ENCODE results near the gene GABBR1. TPM values are rescaled to one million over a fixed set of nuclear protein-coding genes. Genes with fewer than 3 reads are reported as not detected.

GABBR1 gene
- total RNA-seq, 1 experiment from 2014 or later: 21.8 TPM

- peaks cover 46% of the 10 kb centered on the region for H3K36me3 ChIP-seq (replicated peaks; ENCODE audit: control insufficient read depth, insufficient read depth, low read length)
- DNase-seq: no peak
- H3K27me3 ChIP-seq (ENCODE audit: control insufficient read depth, insufficient read depth, low read length): no peaks in the 10 kb centered on the region
- no peak overlapping the region for H3K4me3 ChIP-seq (ENCODE audit: insufficient read depth, low read depth, low read length)
Measured at GRCh38 chr6:29620630-29621029, 12.4 kb downstream of the GABBR1 start.

GRCh38 chr6:29619578-29620160 is 13.3 kb downstream of the GABBR1 start:
- Histone ChIP-seq H3K36me3 (replicated peaks; ENCODE audit: control insufficient read depth, insufficient read depth, low read length) (peaks cover 46% of the 10 kb centered on the region), H3K27me3 (ENCODE audit: control insufficient read depth, insufficient read depth, low read length) (no peaks in the 10 kb centered on the region), H3K4me3 (ENCODE audit: insufficient read depth, low read depth, low read length) (no peak overlapping the region)
- DNase-seq: no peak

- H3K27me3 ChIP-seq (ENCODE audit: control insufficient read depth, insufficient read depth, low read length): no peaks in the 10 kb centered on the region
- H3K4me3 ChIP-seq (ENCODE audit: insufficient read depth, low read depth, low read length): no peak overlapping the region
- DNase-seq: peak; percentile 79
- H3K36me3 ChIP-seq (replicated peaks; ENCODE audit: control insufficient read depth, insufficient read depth, low read length): peaks cover 46% of the 10 kb centered on the region
Measured at GRCh38 chr6:29617782-29618554, 15.0 kb downstream of the GABBR1 start.

DNA sequence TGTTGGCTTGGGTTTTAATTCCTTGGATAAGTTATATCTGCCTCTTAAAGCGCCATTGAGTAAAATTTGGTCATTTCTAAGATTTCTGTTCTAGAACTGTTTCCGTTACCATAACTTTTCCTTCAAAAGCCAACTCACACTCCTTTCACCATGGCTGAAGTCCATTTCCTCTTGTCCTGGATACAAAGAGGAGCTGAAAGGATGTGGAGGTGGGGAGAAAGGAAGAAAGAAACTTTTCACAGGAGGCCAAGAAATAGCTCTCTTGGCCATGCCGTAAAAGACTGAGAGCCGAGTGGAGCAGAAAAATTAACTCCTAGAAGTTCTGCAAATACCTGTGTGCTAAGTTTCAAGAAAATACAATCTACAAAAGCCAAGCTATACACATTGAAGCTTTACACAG is 21.6 kb downstream of the GABBR1 start:
- no peak for DNase-seq
- Histone ChIP-seq H3K4me3 (ENCODE audit: insufficient read depth, low read depth, low read length) (no peak overlapping the region), H3K36me3 (replicated peaks; ENCODE audit: control insufficient read depth, insufficient read depth, low read length) (peaks cover 57% of the 10 kb centered on the region), H3K27me3 (ENCODE audit: control insufficient read depth, insufficient read depth, low read length) (no peaks in the 10 kb centered on the region)

DNA sequence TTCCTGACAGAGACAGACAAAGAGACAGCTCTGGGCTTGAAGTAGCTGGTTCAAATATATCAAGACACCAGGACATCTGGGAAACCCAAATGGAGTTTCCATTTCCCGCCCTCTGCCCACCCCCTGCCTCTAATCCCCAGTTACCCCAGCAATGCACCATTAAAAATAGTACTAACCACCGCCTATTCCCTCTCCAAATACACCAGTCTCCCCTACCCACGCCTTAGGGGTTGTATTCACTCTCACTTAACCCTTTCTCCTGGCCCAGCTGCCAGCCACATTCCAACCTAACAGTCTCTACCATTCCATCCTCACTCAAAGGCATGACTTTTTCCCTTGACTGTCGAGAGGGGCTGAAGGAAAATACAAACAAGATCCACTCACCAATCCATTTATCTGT is 22.4 kb downstream of the GABBR1 start:
- Histone ChIP-seq H3K4me3 (ENCODE audit: insufficient read depth, low read depth, low read length) (no peak overlapping the region), H3K27me3 (ENCODE audit: control insufficient read depth, insufficient read depth, low read length) (no peaks in the 10 kb centered on the region), H3K36me3 (replicated peaks; ENCODE audit: control insufficient read depth, insufficient read depth, low read length) (peaks cover 66% of the 10 kb centered on the region)
- no peak for DNase-seq

GRCh38 chr6:29608131-29608530 is 24.9 kb downstream of the GABBR1 start:
- no peak for DNase-seq
- no peaks in the 10 kb centered on the region for H3K27me3 ChIP-seq (ENCODE audit: control insufficient read depth, insufficient read depth, low read length)
- H3K4me3 ChIP-seq (ENCODE audit: insufficient read depth, low read depth, low read length): no peak overlapping the region
- H3K36me3 ChIP-seq (replicated peaks; ENCODE audit: control insufficient read depth, insufficient read depth, low read length): peaks cover 74% of the 10 kb centered on the region

- H3K36me3 ChIP-seq (replicated peaks; ENCODE audit: control insufficient read depth, insufficient read depth, low read length): peaks cover 70% of the 10 kb centered on the region
Measured at GRCh38 chr6:29603930-29604329, 29.1 kb downstream of the GABBR1 start.

DNA sequence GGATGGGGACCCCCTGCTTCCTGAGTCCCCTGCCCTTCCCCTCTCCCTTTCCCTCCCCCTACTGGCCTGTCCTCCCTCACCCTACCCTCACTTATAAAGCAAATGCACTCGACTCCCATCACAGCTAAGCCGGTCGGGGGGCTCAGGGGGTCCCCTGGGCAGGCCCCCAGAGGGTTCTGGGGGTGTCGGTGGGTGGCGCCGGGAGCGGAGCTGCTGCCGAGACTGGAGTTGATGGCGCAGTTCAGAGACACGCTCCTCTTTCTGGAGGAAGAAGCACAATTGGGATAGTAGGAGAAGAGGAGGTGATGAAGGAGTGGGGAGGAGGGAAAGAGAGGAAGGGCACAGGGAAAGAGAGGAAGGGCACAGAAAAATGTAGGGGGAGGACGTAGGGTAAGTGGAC is 29.5 kb downstream of the GABBR1 start:
- H3K4me3 ChIP-seq (ENCODE audit: insufficient read depth, low read depth, low read length): no peak overlapping the region
- peaks cover 66% of the 10 kb centered on the region for H3K36me3 ChIP-seq (replicated peaks; ENCODE audit: control insufficient read depth, insufficient read depth, low read length)
- DNase-seq: peak; percentile 57
- H3K27me3 ChIP-seq (ENCODE audit: control insufficient read depth, insufficient read depth, low read length): no peaks in the 10 kb centered on the region

More at GRCh38 chr6:29603930-29604329, 29.1 kb downstream of the GABBR1 start:
- Histone ChIP-seq H3K4me3 (ENCODE audit: insufficient read depth, low read depth, low read length) (no peak overlapping the region), H3K27me3 (ENCODE audit: control insufficient read depth, insufficient read depth, low read length) (no peaks in the 10 kb centered on the region)
- DNase-seq: no peak

DNA sequence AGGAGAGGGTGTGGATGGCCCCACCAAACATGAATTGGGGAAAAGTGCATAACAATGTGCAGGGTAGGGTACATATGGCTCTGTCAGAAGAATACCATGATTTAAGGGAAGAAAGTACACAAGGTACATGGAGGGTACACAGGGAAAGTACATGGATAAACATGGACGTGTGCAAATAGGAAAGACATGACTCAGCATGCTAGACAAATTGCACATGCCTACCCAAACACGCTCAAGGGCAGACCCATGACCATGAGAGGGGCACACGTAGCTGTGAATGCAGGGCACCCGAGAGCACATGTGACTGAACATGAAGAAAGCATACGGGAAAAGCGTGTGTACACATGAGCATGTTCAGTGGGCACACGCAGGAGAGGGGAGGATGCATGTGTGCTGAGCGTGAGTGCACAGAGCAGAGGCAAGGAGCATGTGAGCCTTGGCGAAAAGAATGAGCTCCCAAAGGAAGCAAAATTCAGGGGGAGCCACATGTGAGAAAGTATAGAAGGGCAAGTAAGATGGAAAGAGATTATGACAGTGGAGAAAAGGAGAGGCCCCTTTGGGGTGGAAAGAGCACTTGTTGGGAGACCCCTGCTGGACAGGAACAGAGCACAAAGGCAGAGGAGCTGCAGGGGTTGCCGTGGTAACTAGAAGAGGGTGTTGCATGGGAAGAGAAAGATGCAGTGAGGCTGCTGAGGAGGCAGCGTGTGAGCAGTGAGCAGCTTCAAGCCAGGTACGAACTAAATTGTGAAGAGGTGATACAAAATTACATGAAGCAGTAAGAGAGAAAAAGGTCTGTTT is 30.2 kb downstream of the GABBR1 start:
- DNase-seq: peak; percentile 82
- H3K36me3 ChIP-seq (replicated peaks; ENCODE audit: control insufficient read depth, insufficient read depth, low read length): peaks cover 59% of the 10 kb centered on the region
- no peak overlapping the region for H3K4me3 ChIP-seq (ENCODE audit: insufficient read depth, low read depth, low read length)
- no peaks in the 10 kb centered on the region for H3K27me3 ChIP-seq (ENCODE audit: control insufficient read depth, insufficient read depth, low read length)

DNA sequence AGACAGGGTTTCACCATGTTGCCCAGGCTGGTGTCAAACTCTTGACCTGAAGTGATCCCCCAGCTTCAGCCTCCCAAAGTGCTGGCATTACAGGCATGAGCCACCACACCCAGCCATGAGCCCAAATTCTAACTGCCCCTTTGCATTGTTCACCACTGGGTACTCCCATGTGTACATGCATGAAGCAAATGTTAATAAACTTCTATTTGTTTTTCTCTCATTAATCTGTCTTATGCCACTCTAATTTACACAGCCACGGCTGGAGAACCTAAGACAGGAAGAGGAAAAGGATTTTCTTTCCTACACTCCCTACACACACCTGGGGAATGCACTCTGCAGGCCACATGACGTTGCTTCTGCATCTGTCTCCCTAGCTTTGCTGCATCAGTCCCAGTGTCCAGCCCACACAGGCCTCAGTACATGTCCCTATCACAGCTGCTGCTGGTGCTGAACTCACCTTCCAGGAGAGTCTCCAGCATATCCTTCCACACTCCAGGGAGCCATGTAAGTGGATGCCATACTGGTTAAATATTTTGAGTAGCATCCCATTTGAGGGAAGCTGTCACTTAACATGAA is 34.7 kb downstream of the GABBR1 start:
- H3K4me3 ChIP-seq (ENCODE audit: insufficient read depth, low read depth, low read length): no peak overlapping the region
- H3K36me3 ChIP-seq (replicated peaks; ENCODE audit: control insufficient read depth, insufficient read depth, low read length): peaks cover 23% of the 10 kb centered on the region
- H3K27me3 ChIP-seq (ENCODE audit: control insufficient read depth, insufficient read depth, low read length): no peaks in the 10 kb centered on the region
- no peak for DNase-seq

- no peak overlapping the region for H3K4me3 ChIP-seq (ENCODE audit: insufficient read depth, low read depth, low read length)
- H3K27me3 ChIP-seq (ENCODE audit: control insufficient read depth, insufficient read depth, low read length): no peaks in the 10 kb centered on the region
- H3K36me3 ChIP-seq (replicated peaks; ENCODE audit: control insufficient read depth, insufficient read depth, low read length): peaks cover 13% of the 10 kb centered on the region
- DNase-seq: no peak
Measured at GRCh38 chr6:29597184-29597583, 35.8 kb downstream of the GABBR1 start.

DNA sequence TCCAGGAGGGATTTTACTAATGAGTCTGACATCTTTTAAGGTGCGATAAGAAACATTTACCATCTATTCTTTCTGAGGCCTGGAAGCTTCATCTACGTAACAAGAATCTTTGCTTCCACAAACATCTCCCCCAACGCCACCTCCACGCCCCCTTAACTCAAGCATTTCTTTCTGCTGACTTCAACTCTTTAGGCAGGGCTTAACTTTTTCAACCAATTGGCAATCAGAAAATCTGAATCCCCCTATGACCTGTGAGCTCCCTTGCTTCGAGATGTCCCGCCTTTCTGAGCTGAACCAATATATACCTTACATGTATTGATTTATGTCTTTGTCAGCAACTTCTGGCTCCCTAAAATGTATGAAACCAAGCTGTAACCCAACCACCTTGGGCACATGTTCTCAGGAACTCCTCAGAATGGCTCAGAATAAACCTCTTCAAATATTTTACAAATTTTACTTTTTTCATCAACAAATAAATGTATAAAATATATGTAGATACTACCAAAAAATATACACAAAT is 36.5 kb downstream of the GABBR1 start:
- DNase-seq: no peak
- Histone ChIP-seq H3K4me3 (ENCODE audit: insufficient read depth, low read depth, low read length) (no peak overlapping the region), H3K36me3 (replicated peaks; ENCODE audit: control insufficient read depth, insufficient read depth, low read length) (peaks cover 6% of the 10 kb centered on the region), H3K27me3 (ENCODE audit: control insufficient read depth, insufficient read depth, low read length) (no peaks in the 10 kb centered on the region)

DNA sequence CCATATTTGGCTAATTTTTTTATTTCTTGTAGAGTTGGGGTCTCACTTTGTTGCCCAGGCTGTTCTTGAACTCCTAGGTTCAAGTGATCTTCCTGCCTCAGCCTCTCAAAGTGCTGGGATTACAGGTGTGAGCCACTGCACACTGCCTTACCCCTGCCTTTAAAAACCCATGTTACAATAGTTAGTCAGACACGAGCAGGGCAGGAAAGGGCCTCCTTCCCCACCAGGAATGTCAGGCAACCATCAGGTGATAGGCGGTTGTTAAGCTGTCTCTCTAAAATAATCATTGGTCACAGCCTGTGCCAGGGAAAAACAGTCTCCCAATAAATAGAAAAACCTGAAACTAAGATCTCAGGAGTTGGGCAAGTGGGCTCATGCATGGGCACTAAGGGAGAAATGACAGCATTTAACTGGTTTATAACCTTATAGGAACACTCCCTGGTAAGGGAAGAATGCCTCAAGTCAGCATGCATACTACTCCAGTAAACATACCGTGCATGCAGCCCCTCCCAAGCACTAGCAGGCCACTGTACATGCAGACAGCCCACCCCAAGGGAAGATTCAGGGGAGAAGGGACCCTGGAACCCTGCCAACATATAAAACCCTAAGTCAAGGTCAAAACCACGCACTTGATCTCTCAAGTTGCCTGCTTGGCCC is 39.7 kb downstream of the GABBR1 start:
- H3K4me3 ChIP-seq (ENCODE audit: insufficient read depth, low read depth, low read length): no peak overlapping the region
- DNase-seq: no peak
- no peaks in the 10 kb centered on the region for H3K36me3 ChIP-seq (replicated peaks; ENCODE audit: control insufficient read depth, insufficient read depth, low read length)
- no peaks in the 10 kb centered on the region for H3K27me3 ChIP-seq (ENCODE audit: control insufficient read depth, insufficient read depth, low read length)

DNA sequence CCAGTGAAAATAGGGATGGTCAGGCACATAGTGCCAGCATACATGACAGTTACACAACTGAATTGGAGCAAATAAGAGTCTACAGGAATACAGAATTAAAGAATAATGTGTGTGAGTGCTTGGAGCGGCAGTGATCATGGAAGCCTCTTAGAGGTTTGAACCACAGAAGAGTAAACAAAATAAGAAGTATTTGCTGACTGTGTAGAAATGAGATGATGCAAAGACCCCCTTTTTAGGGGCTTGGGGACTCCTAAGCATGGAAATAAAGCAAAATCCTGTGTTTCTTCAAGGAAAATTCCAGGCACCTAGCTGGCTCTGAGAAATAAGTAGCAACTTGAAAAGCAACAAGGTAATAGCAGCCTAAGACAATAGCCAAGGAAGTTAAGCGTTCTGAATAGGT is 41.3 kb downstream of the GABBR1 start:
- Histone ChIP-seq H3K27me3 (ENCODE audit: control insufficient read depth, insufficient read depth, low read length) (no peaks in the 10 kb centered on the region), H3K36me3 (replicated peaks; ENCODE audit: control insufficient read depth, insufficient read depth, low read length) (no peaks in the 10 kb centered on the region; the same call in 1 of the 2 replicates), H3K4me3 (ENCODE audit: insufficient read depth, low read depth, low read length) (no peak overlapping the region)
- no peak for DNase-seq

Measured in H7 (cell line).